Endothelial cell of umbilical vein (primary cell): Measurements from ENCODE around the gene SLC20A1.

ENCODE experiments used
- EZH2 ChIP-seq: IDR thresholded peaks from 2 replicates; pipeline ENCODE4 v1.6.1; 2012; ENCODE audit warnings: borderline replicate concordance, low read depth, mild to moderate bottlenecking, moderate library complexity, low read length, inconsistent platforms; ENCODE audit not compliant: severe bottlenecking
- GATA2 ChIP-seq: IDR thresholded peaks from 2 replicates; pipeline ENCODE4 v1.7.0; 2011; ENCODE audit warnings: low read depth, mild to moderate bottlenecking, moderate library complexity, mixed read lengths, low read length; ENCODE audit not compliant: insufficient read length, insufficient read depth
- JUN ChIP-seq: IDR thresholded peaks from 2 replicates; pipeline ENCODE4 v1.6.1; 2011; ENCODE audit warnings: borderline replicate concordance, low read depth; ENCODE audit not compliant: insufficient read length, insufficient read depth
- POLR2A ChIP-seq: IDR thresholded peaks from 2 replicates; pipeline ENCODE4 v1.6.1; 2012; ENCODE audit warnings: low read depth, mild to moderate bottlenecking, control low read depth, low read length
- POLR2AphosphoS5 ChIP-seq: IDR thresholded peaks from 2 replicates; pipeline ENCODE4 v1.6.1; 2012; ENCODE audit warnings: low read depth, mild to moderate bottlenecking, control low read depth, low read length, moderate library complexity; ENCODE audit not compliant: insufficient read depth
- TF ChIP-seq, protein P1 (sequence below), 2 donors: IDR thresholded peaks; 1 replicate in 1 of 2; 2 replicates in 1 of 2; pipeline ENCODE4 v1.5.1; 2011; ENCODE audit warnings: low read length in 2 of 2, mild to moderate bottlenecking in 2 of 2, moderate library complexity in 2 of 2, control low read depth in 1 of 2, inconsistent platforms in 1 of 2, low read depth in 1 of 2; ENCODE audit not compliant: insufficient read depth in 1 of 2; ENCODE audit errors: extremely low read depth in 1 of 2

DNA sequence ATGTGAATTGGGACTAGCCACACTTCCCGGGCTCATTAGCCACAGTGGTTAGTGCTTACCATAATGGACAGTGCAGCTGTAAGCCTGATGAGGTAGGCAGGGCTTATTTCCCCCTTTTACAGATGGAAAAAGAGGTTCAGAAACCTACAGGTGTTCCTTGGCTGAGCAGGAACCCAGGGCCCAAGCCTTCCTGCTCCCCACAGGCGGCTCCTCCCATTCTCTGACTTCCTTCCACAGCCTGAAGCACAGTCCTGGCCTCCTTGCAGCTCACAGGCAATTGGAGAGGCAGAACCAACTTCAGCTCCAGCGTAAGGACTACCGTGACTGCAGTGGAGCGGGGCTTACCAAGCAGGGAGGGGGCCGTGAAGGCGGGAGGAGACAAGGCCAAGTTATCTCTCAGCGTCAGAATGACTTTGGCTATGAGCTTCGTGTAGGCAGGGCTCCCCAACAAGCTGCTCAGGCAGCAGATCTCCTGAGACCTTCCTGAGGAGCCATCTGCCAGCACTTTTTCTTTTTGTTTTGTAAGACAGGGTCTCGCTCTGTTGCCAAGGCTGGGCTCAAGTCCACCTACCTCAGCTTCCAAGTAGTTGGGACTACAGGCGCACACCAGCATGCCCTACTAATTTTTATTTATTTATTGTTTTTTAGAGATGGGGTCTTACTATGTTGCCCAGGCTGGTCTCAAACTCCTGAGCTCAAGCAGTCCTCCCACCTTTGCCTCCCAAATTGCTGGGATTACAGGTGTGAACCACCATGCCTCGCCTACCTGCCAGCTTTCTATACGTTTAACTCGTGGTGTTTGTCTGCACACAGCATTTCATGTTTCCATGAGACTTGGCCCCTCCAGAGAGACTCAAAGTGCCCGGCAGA is 40.8 kb downstream of the SLC20A1 start:
- TF ChIP-seq POLR2AphosphoS5: no peak
- TF ChIP-seq POLR2A: no peak
- TF ChIP-seq, protein P1, sequence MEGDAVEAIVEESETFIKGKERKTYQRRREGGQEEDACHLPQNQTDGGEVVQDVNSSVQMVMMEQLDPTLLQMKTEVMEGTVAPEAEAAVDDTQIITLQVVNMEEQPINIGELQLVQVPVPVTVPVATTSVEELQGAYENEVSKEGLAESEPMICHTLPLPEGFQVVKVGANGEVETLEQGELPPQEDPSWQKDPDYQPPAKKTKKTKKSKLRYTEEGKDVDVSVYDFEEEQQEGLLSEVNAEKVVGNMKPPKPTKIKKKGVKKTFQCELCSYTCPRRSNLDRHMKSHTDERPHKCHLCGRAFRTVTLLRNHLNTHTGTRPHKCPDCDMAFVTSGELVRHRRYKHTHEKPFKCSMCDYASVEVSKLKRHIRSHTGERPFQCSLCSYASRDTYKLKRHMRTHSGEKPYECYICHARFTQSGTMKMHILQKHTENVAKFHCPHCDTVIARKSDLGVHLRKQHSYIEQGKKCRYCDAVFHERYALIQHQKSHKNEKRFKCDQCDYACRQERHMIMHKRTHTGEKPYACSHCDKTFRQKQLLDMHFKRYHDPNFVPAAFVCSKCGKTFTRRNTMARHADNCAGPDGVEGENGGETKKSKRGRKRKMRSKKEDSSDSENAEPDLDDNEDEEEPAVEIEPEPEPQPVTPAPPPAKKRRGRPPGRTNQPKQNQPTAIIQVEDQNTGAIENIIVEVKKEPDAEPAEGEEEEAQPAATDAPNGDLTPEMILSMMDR (IDR thresholded peaks at IDR 0.05; ENCODE audit: extremely low read depth in 1 of 2, insufficient read depth in 1 of 2, low read depth in 1 of 2, low read length in 2 of 2): no peak
- TF ChIP-seq JUN: no peak
- no peak for TF ChIP-seq GATA2
- TF ChIP-seq EZH2: no peak
